DMS53 (cell line): ENCODE results near the gene MFSD2A.
"Not testable (repeated sequence)": the region's sequence is repeated elsewhere in the genome, so short reads cannot be mapped to it uniquely, and the experiment has no call there.

Experiments
- DNase-seq: peaks from one replicate; lab custom pipeline; 2025; lab: John Stamatoyannopoulos, UW

Gene MFSD2A

GRCh38 chr1:39969048-39969447, 14.1 kb downstream of the MFSD2A start:
- DNase-seq, result no peak

- DNase-seq, result no peak
Measured at GRCh38 chr1:39969531-39970270, 14.8 kb downstream of the MFSD2A start.

GRCh38 chr1:39970274-39970673, 15.3 kb downstream of the MFSD2A start:
- DNase-seq, result no peak

- DNase-seq, result peak; percentile 27
Measured at GRCh38 chr1:39971138-39971537, 16.2 kb downstream of the MFSD2A start.

- DNase-seq, result peak; percentile 91
Measured at GRCh38 chr1:39973503-39974135, 18.7 kb downstream of the MFSD2A start.

GRCh38 chr1:39976732-39977131, 21.8 kb downstream of the MFSD2A start:
- no peak for DNase-seq

GRCh38 chr1:39977202-39977601, 22.3 kb downstream of the MFSD2A start:
- DNase-seq, result no peak

- no peak for DNase-seq
Measured at GRCh38 chr1:39979654-39980053, 24.7 kb downstream of the MFSD2A start.

- DNase-seq, result no peak
Measured at GRCh38 chr1:39980555-39981313, 25.8 kb downstream of the MFSD2A start.

GRCh38 chr1:39981385-39981784, 26.4 kb downstream of the MFSD2A start:
- no peak for DNase-seq

- DNase-seq, result no peak
Measured at GRCh38 chr1:39981945-39982344, 27.0 kb downstream of the MFSD2A start.

GRCh38 chr1:39984480-39984879, 29.5 kb downstream of the MFSD2A start:
- not testable (repeated sequence) for DNase-seq

GRCh38 chr1:39984951-39985350, 30.0 kb downstream of the MFSD2A start:
- DNase-seq, result no peak

- DNase-seq, result no peak
Measured at GRCh38 chr1:39987869-39988268, 32.9 kb downstream of the MFSD2A start.

GRCh38 chr1:39988618-39989343, 33.8 kb downstream of the MFSD2A start:
- DNase-seq, result peak; percentile 71

- no peak for DNase-seq
Measured at GRCh38 chr1:39990428-39990827, 35.5 kb downstream of the MFSD2A start.

GRCh38 chr1:39992234-39992633, 37.3 kb downstream of the MFSD2A start:
- no peak for DNase-seq

GRCh38 chr1:39992888-39993287, 37.9 kb downstream of the MFSD2A start:
- DNase-seq, result no peak

GRCh38 chr1:39995973-39996393, 41.0 kb downstream of the MFSD2A start:
- peak; percentile 28 for DNase-seq

GRCh38 chr1:39996396-39997004, 41.6 kb downstream of the MFSD2A start:
- DNase-seq, result no peak

- no peak for DNase-seq
Measured at GRCh38 chr1:40001456-40001855, 46.5 kb downstream of the MFSD2A start.
